GM21723 (cell line): ENCODE data around the gene P2RX3.

Source experiments
- ATAC-seq: cut with Tn5 transposase; IDR thresholded peaks from one replicate; pipeline ENCODE4 v1.9.1; 2021; ENCODE audit warnings: mild to moderate bottlenecking, moderate library complexity; ENCODE audit not compliant: unreplicated experiment

The P2RX3 gene

DNA sequence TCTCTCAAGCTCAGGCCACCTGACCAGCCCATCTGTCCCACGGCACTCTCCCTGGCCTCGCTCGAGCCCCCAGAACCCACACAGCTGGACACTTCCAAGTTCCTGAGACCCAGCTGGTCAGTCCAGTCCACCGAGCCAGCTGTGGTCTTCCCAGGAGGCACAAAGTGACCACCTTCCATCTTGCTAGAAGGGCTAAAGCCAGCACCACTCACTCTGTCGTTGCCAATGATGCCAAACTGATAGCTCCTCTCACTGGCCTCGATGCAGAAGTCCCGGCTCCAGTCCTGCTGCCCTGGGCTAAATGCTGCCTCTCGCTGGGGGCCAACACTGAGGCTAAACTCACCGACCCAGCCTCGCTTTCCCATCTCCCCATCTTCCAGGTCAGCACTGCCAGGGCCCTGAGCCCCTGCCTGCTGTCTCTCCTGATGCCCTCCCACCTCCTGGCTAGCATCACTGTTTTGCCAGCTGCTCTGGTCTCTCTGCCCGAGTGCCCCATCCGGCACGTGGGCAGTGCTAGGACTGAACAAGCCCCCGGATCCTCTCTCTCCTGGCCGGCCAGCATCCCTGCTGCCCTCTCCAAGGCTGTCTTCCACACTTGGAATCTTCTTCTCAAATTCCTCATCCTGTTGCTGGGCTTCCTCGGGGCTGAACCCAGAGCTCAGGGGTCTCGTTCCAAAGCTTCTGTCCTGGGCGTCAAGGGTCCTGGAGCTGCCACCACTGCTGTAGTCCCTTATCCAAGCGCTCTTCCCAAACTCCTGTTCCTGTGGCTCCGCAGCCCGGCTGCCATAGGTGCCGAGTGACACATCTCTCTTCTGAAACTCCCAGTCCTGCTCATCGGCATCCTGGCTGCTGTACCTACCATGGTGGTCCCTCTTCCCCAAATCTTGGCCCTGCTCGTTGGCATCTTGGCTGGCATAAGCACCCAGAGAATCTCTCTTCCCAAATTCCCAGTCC, 28.8 kb upstream of the P2RX3 start:
- no peak for ATAC-seq

- no peak for ATAC-seq
Measured at GRCh38 chr11:57310091-57310490, 28.1 kb upstream of the P2RX3 start.

DNA sequence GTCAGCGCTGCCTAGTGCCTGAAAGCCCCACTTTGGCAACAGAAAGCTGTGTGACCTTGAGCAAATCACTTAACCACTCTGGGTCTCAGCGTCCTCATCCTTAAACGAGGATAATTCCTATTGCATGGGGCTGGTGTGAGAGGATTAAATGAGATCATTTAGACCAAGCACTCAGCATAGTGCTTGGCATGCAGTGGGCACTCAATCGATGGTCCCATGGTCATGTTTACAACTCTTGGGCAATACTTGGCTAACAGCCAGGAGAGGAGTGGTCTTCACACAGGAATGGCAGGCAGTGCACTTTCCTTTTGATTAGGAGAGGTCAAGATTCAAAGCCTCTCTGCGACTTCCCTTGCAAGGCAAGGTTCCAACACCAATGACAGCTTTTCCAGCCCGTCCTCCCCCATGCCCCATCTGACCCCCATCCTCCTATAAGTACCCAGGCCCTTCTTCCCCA, 27.5 kb upstream of the P2RX3 start:
- ATAC-seq: no peak

DNA sequence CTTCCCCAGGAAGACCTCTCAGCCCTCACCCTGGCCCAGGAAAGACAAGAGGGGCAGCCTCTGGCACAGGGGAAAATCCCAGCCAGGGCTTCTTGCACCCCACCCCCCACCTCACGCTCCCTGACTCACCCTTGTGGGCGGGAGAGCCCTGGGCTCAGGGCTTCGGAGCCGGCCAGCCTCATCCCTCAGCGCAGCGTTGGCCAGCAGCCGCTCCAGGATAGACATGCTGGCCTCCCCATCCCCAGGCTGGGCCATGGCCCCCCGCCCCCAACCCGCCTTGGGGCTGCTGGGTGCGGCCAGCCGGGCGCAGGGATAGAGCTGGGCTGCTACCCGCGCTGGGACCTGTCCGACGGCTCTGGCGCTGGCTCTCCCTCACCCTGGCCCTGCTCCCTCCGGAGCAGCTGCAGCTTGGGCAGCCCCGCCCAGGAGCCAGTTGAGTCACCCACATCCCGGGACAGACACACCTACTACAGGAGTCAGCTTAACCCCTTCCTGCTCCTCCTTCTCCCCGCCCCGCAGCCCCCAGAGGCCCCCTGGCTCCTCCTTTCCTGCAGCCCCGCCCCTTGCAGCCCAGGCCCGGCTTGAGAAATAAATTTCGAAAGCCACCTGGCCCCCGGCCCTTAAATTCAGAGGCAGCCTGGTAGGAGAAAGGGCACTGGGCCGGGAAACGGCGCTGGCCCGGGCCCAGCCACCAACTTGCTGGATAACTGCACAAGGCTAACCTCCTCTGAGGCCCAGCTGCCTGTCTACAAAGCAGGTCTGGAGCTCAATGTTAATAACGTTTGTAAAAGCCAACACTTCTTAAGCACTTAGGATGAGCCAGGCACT, 26.8 kb upstream of the P2RX3 start:
- ATAC-seq: peak; percentile 97

- ATAC-seq: no peak
Measured at GRCh38 chr11:57312511-57313021, 25.6 kb upstream of the P2RX3 start.

DNA sequence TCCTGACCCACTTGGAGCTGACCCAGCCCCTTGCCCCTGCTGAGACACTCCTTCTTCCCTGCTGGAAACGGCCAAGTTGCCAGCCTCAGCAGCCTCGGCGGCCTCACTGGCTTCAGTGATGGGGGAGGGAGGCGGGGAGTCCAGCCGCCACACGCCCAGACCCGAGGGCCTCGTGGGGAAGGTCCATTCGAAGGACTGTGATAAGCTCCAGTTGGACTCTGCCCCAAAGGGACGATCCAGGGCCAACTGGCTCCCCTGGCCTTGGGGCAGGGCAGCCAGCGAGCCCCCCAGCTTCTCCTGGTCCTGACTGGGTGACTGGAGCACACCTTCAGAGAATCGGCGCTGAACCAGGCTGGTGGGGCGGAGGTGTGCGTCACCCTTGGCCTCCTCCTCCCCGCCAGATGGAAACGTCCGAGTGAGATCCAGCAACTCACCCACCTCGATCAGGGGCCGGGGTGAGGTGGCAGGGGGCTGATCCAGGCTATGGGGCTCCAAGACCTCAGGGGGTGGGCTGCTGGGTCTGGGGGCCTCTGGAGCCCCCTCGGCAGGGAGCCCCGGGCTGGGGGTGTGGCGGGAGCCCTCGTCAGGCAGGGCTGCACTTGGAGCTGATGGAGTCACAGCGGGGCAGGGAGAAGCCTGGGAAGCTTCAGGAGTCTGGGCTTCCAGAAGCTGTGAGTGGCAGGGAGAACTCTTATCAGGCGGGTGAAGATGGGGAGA, 24.9 kb upstream of the P2RX3 start:
- ATAC-seq: no peak

- ATAC-seq: no peak
Measured at GRCh38 chr11:57313788-57314135, 24.4 kb upstream of the P2RX3 start.

GRCh38 chr11:57314221-57314973, 23.8 kb upstream of the P2RX3 start:
- ATAC-seq: no peak

GRCh38 chr11:57315491-57315890, 22.7 kb upstream of the P2RX3 start:
- no peak for ATAC-seq

- no peak for ATAC-seq
Measured at GRCh38 chr11:57316017-57316416, 22.1 kb upstream of the P2RX3 start.

DNA sequence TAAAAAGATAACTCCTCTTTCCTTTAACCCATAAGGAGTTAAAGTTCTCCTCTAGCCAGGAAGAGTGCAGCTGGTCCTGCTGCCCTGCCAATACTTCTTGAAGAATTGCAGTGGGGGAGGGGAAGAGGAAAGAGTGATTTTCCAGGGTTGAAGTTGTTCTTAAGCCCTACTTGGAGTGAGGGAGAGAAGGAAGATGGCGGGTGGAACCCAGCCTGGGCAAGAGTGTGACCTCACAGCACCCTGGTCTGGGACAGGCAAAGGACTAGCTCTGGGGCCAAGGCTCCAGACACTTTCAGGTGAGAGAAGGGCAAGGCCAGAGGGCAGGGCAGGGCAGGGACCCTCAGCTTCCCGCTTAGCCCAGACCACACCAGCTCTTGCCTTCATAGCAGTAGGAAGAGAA, 20.0 kb upstream of the P2RX3 start:
- no peak for ATAC-seq

DNA sequence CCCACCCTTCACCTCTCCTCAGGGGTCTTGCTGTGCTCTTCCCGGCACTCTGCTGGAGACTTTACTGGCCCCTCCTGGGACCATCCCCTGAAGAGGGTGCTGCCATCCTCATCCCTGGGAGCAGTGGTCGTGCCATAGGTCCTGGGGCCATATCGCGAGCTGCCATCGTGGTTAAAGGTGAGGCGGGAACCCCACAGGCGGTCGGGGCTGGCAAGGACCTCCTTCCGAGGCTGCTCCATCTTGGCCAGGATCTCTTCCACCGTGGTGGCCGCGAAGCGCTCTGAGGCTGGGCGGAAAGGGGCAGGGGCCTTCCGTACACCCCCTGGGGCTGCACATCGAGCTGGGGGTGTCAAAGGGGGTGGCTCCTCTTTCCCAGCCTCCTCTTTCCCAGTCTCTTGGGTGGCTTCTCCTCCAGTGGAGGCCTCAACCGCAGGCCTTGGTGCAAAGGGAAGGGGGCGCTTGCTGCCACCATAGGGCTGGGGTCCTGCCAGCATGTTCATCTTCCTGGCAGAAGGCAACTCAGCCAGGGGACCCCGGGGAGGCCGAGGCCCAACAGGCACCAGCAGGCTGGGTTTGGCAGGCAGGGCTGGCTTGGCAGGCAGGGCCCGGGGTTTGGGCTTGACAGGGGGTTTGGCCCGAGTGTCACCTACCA, 18.0 kb upstream of the P2RX3 start:
- ATAC-seq: no peak

GRCh38 chr11:57320719-57321387, 17.3 kb upstream of the P2RX3 start:
- ATAC-seq: no peak

GRCh38 chr11:57321388-57322255, 16.5 kb upstream of the P2RX3 start:
- ATAC-seq: no peak

- ATAC-seq: no peak
Measured at GRCh38 chr11:57322256-57323166, 15.6 kb upstream of the P2RX3 start.

GRCh38 chr11:57323167-57323854, 14.8 kb upstream of the P2RX3 start:
- no peak for ATAC-seq

DNA sequence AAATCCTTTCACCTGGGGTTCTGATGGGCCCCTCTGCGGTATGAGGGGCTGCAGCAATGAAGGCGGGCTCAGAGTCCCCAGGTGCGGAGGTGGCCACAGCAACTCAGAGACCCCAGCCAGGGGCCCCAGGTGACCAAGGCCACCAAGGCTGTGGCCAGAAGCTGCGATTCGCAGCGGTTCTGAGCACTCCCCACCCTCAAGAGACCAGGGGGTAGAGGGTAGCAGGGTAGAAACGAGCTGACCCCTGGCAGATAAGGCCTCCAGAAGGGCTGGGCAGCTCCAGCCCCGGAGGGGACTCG, 14.3 kb upstream of the P2RX3 start:
- no peak for ATAC-seq
